DND-41 (cell line): Measurements from ENCODE around the gene FBXW8.

Experiments used
- CTCF ChIP-seq: IDR thresholded peaks from 2 replicates; pipeline ENCODE4 v1.5.1; 2012; ENCODE audit warnings: borderline replicate concordance, low read length, moderate library complexity, mild to moderate bottlenecking; ENCODE audit not compliant: poor library complexity, severe bottlenecking; ENCODE audit errors: extremely low read depth
- EZH2 ChIP-seq: IDR thresholded peaks from 3 replicates; pipeline ENCODE4 v1.6.1; 2012; ENCODE audit warnings: borderline replicate concordance, low read depth, mild to moderate bottlenecking, moderate library complexity, low read length, inconsistent platforms; ENCODE audit not compliant: severe bottlenecking

- TF ChIP-seq CTCF, result no peak
- TF ChIP-seq EZH2, result no peak
Measured at GRCh38 chr12:117050060-117050459, 139.3 kb downstream of the FBXW8 start.
